ENCODE measurements around the gene ELANE.

Gene ELANE

GRCh38 chr19:879711-880438 is 27.8 kb downstream of the ELANE start:
- DNase-seq (ENCODE audit: low read depth): no peak
- H3K4me3 ChIP-seq (ENCODE audit: low read depth, low read length): no peak overlapping the region
- TF ChIP-seq CTCF (conservative IDR thresholded peaks at IDR 0.05; ENCODE audit: low read depth, low read length): no peak

- no peak for TF ChIP-seq CTCF (conservative IDR thresholded peaks at IDR 0.05; ENCODE audit: low read depth, low read length)
- no peak for DNase-seq (ENCODE audit: low read depth)
- H3K4me3 ChIP-seq (ENCODE audit: low read depth, low read length): no peak overlapping the region
These were observed 29.4 kb downstream of the ELANE start for GRCh38 chr19:881385-882071.

DNA sequence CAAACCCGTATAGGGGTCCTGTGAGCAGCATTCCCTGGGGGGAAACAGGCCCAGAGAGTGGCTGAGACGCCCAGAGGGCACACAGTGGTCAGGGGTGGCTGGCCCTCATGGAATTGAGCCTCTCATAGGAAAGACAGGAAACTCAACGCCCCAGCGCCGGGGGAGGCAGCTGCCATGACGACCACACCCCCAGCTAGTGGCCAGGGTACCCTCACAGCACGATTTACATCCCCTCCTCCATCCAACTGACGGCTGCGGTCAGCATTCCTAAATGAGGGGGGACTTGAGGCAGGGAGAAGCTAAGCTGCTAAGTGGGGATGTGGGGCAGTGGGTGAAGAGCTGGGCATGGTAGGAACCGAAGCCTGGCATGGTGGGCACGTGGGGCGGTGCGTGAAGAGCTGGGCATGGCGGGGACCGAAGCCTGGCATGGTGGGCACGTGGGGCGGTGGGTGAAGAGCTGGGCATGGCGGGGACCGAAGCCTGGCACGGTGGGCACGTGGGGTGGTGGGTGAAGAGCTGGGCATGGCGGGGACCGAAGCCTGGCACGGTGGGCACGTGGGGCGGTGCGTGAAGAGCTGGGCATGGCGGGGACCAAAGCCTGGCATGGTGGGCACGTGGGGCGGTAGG is 30.9 kb downstream of the ELANE start:
- H3K4me3 ChIP-seq (ENCODE audit: low read depth, low read length): no peak overlapping the region
- DNase-seq (ENCODE audit: low read depth): no peak
- TF ChIP-seq CTCF (conservative IDR thresholded peaks at IDR 0.05; ENCODE audit: low read depth, low read length): no peak

DNA sequence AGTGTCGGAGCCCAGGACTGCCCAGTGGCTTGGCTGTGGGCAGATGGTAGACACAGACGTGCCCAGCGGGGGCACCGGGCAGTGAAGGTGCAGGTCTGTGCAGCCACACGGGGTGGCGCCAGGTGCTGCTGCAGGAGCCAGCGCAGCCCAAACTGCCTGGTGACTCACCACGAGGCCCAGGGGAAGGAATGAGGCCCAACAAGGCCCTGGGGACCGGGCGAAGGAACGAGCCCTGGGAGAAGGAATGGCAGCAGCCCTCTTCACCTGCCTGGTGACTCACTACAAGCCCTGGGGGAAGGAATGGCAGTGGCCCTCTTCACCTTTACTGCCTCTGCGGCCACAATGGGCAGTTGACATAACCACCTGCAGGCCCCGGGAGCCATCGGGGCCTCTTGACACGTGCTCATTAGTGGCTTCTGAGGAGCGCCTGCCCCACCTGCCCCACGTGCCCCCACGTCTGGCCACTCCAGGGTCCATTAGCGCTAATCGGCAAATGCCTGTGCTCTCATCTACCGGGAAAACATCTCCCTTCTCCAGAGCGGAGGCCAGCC is 31.6 kb downstream of the ELANE start:
- no peak for DNase-seq (ENCODE audit: low read depth)
- no peak overlapping the region for H3K4me3 ChIP-seq (ENCODE audit: low read depth, low read length)
- TF ChIP-seq CTCF (conservative IDR thresholded peaks at IDR 0.05; ENCODE audit: low read depth, low read length): no peak

- no peak overlapping the region for H3K4me3 ChIP-seq (ENCODE audit: low read depth, low read length)
- TF ChIP-seq CTCF (conservative IDR thresholded peaks at IDR 0.05; ENCODE audit: low read depth, low read length): no peak
- no peak for DNase-seq (ENCODE audit: low read depth)
These were observed 32.5 kb downstream of the ELANE start for GRCh38 chr19:884420-885211.

DNA sequence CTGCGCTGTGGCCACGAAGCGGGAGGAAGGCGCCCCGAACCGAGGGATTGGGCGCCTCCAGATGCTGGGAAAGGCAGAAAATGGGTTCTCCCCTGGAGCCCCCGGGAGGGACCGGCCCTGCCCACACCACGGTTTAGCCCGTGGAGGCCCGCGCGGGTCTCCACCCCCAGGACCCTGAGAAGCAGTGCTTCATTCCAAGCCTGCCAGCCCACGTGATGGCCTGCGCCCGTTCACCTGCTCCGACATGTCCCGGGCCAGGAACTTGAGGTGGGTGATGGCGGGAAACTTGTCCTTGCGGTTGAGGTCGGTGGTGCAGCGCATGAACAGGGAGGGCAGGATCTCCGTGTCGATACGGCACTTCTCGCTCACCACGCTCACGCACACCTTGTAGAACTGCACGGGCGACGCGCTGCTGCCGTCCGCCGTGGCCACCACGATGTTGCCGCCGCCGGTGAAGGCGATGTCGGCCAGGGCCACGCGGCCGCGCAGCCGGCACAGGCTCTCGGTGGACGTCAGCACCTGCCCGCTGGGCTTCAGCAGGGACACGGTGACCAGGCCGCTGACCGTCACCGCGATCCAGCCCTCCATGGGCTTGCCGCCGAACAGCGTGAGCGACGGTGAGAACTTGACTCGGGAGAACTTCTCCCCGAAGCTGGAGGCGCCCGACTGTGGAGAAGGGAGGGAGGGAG is 33.6 kb downstream of the ELANE start:
- TF ChIP-seq CTCF (conservative IDR thresholded peaks at IDR 0.05; ENCODE audit: low read depth, low read length): no peak
- H3K4me3 ChIP-seq (ENCODE audit: low read depth, low read length): no peak overlapping the region
- no peak for DNase-seq (ENCODE audit: low read depth)
